GM04504 (cell line): Measurements from ENCODE around the gene ZBTB8OS.
"Not testable (repeated sequence)": the region's sequence is repeated elsewhere in the genome, so short reads cannot be mapped to it uniquely, and the experiment has no call there.

Experiments used
- DNase-seq: peaks from one replicate; pipeline ENCODE4 v3.0.0-alpha.2; 2012; ENCODE audit warnings: low read depth

Gene ZBTB8OS

DNA sequence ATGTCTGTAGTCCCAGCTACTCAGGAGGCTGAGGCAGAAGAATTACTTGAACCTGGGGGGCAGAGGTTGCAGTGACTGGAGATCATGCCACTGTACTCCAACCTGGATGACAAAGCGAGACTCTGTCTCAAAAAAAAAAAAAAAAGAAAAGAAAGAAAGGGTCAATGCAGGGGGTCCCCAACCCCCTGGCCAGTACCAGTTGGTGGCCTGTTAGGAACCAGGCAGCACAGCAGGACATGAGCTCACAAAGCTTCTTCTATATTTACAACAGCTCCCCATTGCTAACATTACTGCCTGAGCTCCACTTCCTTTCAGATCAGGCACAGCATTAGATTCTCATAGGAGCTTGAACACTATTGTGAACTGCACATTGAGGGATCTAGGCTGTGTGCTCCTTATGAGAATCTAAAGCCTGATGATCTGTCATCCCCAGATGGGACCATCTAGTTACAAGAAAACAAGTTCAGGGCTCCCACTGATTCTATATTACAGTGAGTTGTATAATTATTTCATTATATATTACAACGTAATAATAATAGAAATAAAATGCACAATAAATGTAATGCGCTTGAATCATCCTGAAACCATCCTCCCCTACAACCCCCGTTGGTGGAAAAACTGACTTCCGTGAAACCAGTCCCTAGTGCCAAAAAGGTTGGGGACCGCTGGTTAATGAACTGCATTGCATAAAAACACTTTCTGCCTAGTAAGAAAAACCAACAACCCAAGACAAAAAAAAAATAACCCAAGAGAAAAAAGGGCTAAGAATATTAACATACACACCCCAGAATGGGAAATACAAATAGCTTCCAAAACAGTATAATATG, 2.8 kb downstream of the ZBTB8OS start:
- DNase-seq: no peak

DNA sequence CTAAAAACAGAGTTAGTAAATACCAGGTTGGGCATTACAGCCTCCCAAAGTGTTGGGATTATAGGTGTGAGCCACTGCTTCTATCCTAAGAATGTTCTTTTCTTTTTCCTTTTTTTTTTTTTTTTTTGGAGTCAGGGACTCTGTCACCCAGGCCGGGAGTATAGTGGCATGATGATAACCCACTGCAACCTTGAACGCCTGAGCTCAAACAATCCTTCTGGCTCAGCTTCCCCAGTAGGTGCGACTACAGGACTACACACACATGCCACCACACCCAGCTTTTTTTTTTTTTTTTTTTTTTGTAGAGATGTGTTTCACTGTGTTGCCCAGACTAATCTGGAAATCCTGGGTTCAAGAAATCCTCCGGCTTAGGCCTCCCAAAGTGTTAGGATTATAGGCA, 5.9 kb downstream of the ZBTB8OS start:
- DNase-seq: no peak

DNA sequence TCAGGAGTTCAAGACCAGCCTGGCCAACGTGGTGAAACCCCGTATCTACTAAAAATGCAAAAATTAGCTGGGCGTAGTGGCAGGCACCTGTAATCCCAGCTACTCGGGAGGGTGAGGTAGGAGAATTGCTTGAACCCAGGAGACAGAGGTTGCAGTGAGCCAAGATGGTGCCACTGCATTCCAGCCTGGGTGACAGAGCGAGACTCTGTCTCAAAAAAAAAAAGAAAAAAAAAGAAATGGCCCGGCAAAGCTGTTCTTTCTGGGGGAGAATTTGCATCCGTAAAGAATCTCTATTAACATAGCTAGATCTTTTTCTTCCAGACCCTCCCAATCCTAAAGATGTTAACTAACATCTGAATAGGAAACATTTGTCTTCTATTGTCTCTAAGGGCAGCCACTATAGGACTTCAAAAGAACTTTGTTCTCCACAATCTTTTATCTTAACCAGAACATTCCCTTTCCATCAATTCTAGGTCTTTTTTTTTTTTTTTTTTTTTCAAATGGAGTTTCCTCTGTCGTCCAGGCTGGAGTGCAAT, 8.0 kb downstream of the ZBTB8OS start:
- DNase-seq: not testable (repeated sequence)

DNA sequence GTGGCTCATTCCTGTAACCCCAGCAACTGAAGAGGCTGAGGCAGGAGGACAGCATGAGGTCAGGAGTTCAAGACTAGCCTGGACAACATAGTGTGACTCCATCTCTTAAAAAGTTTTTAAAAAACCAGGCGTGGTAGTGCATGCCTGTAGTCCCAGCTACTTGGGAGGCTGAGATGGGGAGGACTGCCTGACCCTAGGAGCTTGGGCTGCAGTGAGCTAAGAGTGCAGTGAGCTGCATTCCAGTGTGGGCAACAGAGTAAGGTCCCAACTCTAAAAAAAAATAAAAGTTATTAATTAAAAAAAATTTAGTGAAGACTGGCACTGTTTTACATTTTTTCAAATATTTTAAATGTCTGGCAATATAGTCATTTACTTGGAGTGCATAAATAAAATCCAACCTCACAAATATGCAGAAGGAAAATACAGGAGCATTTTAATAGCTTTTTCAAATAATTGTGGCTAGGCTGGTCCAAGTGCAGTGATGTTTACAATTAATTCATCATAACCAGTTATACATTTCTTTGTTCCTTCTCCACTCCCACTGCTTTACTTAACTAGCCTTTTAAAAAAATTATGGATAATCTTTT, 10.8 kb downstream of the ZBTB8OS start:
- peak; percentile 10 for DNase-seq

DNA sequence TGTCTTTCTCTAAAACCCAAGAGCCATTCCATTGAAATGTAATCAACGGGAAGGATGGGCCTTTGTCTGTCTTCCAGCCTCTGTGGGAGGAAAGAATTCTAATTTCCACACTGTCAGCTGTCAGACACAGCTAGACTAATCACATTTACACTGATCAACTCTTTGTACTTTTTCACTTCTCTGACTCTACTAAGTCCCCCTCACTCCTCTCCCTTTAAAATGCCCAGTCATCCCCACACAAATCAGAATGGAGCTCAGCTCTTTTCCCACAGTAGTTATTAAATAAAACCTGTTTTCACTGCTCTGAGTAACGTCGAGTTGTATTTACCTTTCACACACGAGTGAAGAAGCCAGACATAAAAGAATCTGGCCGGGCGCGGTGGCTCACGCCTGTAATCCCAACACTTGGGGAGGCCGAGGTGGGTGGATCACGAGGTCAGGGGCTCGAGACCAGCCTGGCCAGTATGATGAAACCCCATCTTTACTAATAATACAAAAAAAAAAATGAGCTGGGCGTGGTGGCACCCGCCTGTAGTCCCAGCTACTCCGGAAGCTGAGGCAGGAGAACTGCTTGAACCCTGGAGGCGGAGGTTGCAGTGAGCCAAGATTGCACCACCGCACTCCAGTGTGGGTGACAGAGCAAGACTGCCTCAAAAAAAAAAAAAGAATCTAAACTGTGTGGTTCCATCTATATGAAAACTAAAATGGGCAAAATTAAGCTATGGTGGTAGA, 13.3 kb downstream of the ZBTB8OS start:
- no peak for DNase-seq

DNA sequence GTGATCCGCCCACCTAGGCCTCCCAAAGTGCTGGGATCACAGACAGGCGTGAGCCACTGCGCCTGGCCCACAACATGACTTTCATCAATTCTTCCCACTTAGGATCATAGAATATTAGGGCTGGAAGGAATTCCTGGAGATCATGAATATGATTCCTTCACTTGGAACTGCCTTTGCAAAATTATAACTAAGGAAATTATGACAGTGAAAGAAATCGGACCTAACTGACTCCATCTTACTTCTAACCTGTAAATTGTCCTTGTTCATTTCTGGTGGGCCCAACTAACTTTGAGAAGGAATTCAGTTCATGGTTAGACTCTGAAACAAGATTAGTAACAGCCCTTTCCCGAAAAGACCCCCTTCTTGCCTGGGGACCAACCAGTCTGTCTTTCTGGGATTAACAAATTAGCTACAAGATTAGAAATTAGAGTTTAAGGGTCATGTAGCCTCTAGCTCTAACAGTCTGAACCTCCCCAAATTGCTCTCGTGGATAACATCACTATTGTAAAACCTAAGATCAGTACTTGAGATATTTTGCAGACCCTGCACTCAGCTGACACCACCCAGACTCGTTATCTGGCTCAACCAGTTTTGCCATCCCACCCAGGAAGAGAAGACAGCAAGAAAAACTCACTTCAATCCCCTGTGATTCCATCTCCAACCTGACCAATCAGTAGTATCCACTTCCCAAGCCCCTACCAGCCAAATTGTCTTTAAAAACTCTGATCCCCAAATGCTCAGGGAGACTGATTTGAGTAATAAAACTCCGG, 14.7 kb downstream of the ZBTB8OS start:
- no peak for DNase-seq

DNA sequence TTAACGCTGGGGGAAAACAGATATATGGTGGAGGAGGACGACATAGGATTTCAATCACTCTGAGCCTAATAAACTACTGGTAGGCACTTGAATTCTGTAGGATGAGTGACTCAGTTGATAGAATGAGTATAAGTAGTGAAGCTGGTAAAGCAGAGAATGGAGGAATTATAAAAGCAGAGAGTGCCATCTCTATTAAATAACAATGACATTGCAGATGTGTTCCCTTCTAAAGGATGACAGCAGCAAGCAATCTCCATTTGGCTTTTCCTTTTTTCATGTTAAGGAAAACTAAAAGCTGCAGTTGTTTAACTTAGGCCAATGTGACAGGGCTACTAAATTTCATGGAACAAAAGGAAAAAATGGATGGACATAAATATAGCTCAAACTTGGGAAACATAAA, 17.5 kb downstream of the ZBTB8OS start:
- DNase-seq: no peak

DNA sequence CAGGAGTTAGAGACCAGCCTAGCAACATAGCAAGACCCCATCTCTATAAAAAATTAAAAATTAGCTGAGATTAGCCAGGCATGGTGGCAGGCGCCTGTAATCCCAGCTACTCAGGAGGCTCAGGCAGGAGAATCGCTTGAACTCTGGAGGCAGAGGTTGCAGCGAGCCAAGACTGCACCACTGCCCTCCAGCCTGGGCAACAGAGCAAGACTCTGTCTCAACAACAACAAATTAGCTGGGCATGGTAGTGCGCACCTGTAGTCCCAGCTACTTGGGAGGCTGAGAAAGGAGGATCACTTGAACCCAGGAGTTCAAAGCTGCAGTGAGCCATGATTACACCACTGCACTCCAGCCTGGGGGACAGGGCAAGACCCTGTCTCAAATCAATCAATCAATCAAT, 20.2 kb downstream of the ZBTB8OS start:
- not testable (repeated sequence) for DNase-seq

DNA sequence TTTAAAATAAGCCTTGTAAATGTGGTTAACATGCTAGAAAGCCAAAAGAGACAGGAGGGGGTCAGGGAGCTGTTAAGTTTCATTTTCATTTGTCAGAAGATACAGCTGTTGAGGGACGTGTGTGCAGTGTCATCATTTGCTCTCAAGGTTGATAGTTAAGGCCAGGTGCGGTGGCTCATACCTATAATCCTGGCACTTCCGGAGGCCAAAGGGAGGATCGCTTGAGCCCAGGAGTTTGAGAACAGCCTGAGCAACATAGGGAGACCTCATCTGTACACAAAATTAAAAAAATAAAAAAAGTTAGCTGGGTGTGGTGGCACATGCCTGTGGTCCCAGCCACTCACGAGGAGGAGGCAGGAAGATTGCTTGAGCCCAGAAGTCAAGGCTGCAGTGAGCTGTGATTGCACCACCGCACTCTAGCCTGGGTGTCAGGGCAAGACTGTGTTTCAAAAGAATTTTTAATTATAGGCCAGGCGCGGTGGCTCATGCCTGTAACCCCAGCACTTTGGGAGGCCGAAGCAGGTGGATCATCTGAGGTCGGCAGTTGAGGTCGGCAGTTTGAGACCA, 22.7 kb downstream of the ZBTB8OS start:
- DNase-seq: no peak

DNA sequence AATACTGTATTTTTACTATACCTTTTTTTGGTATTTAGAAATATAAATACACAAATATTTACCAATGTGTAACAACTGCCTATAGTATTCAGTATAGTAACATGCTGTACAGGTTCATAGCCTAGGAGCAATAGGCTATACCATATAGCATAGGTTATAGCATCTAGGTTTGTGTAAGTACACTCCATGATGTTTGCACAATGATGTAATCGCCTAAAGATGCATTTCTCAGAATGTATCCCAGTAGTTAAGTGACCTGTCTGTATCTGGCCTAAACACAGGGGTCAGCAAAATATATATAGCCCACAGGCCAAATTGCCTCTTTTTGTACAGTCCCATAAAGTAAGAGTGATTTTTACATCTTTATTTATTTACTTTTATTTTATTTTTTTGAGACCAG, 24.2 kb downstream of the ZBTB8OS start:
- no peak for DNase-seq

DNA sequence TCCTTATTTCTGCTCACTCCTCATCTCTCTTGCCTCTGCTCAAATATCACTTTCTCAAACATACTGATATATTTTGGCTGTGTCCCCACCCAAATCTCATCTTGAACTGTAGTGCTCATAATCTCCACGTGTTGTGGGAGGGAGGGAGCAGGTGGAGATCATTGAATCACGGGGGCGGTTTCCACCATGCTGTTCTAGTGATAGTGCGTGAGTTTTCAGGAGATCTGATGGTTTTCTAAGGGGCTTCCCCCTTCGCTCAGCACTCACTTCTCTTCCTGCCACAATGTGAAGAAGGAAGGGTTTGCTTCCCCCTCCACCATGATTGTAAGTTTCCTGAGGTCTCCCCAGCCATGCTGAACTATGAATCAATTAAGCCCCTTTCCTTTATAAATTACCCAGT, 26.6 kb downstream of the ZBTB8OS start:
- DNase-seq: no peak

DNA sequence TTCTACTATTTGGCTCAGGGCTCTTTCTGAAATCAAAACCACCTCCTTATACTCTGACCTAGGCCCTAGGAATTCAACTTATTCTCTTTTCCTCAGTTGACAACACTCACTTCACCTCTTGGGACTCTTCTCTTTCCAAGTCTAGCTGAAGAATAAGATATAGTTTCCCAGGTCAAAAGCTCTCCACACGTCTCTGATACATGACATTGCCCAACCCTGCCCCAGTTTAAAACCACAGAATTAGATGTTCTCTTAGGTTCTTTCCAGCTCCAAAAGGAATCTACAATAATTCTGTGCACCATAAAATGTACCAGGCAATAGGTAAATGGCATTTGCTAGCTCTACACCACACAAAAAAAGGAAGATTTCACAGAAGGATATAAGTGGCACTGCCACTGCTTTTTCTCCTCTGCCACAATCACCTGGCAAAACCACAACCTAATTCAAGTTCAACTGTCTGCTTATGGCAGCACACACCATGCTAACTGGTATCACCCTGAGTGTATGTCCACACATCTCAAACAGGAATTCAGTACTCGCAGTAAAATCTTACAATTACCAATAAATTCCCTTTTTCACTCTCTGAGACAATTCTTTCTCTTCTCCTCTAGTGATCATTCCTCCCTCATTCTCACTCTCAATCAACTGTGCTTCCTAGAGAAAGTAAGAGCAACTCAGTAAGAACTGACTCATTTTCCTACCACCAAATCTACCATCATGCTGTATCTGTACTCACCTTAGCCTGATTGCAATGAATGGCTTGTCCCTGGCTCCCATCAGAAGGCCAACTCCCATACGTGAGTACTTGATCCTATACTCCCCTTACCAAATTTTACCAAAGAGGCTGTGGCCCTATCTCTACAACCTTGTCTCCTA, 27.3 kb downstream of the ZBTB8OS start:
- DNase-seq: no peak

DNA sequence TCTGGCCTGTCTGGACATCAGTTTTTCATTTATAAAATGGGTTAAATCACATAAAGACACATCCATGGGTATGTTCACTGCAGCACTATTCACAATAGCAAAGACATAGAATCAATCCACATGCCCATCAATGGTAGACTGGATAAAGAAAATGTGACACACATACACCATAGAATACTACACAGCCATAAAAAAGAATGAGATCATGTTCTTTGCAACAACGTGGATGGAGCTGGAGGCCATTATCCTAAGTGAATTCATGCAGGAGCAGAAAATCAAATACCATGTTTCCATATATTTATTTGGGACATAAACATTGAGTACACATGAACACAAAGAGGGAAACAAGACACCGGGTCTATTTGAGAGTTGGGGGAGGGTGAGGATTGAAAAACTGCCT, 28.1 kb downstream of the ZBTB8OS start:
- DNase-seq: no peak

DNA sequence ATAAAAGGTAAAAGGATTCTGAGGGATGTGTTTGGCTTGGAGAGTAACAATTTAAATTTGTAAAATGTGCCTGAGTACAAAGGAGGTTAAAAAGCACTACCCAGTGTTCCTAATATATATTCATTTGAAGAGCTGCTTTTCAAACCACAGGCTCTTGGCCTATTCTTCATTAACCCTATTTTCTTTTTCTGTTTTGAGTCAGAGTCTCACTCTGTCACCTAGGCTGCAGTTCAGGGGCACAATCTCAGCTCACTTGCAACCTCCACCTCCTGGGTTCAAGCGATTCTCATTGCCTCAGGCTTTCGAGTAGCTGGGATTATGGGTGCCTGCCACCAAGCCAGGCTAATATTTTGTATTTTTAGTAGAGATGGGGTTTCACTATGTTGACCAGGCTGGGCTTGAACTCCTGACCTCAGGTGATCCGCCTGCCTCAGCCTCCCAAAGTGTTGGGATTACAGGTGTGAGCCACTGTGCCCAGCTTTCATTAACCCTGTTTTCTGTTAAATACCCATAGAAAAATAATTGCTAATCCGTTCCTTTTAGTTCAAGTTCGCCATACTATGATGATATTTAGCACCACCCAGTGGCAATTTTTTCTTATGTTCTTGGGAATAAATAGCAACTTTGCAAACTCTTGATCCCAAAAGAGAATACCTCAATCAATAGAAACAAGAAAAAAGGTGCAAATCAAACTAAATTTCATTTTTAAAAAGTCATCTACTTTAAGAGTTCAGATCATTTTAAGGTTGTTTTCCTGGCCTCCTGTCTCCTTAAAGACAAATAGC, 30.5 kb downstream of the ZBTB8OS start:
- no peak for DNase-seq

DNA sequence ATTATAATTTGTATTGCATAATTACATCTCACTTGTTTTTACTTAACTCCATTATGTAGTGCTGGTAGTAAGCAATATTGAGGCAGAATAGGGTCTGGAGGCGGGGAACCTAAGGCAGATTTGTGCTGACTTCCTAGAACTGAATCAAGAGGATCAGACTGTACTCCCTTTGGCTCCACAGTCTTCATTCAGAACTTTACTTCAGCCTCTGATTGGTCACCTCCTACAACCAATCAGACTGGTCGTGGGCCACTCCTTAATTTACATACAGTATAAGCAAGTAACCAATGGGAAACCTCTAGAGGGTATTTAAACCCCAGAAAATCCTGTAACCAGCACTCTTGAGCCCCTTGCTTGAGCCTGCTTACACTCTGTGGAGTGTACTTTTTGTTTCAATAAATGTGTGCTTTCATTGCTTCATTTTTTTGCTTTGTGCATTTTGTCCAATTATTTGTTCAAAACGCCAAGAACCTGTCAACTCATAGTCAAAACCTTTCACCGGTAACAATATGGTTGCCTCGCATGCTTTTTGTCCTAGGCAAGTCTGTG, 31.6 kb downstream of the ZBTB8OS start:
- no peak for DNase-seq

DNA sequence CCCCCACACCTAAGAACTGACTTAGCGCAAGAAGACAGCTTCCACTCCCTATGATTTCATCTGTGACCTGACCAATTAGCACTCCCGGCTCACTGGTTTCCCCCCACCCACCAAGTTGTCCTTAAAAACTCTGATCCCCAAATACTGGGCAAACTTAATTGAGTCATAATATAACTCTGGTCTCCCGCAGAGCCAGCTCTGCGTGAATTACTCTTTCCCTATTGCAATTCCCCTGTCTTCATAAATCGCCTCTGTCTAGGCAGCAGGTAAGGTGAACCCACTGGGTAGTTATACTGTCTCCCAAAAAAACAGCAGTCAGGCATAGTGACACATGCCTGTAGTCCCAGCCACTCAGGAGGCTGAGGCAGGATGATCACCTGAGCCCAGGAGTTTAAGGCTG, 36.9 kb downstream of the ZBTB8OS start:
- no peak for DNase-seq

DNA sequence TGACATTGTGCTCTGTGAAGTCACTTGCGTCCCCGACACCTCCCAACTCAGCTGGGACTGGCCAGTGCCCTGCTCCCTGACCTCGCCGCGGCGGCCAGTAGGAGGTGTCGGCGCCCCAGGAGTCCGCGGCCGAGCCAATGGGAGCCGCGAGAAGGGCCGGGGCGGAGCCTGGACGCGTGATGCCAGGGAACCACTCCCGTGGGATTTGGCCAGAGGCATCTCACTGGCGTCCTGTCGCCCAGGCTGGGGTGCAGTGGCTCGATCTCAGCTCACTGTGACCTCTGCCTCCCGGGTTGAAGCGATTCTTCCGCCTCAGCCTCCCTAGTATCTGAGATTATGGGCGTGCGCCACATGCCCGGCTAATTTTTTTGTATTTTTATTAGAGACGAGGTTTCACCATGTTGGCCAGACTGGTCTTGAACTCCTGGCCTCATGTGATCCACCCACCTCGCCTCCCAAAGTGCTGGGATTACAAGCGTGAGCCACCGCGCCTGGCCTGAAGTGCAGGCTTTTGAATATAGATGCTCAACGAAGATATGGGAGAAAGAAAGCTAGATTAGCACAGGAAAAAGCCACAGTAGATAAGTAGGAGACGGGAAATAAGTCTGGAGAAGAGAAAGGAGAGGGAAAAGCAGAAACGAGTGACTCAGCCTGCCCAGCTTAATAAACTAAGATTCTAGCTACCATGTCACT, 38.0 kb downstream of the ZBTB8OS start:
- peak; percentile 66 for DNase-seq

DNA sequence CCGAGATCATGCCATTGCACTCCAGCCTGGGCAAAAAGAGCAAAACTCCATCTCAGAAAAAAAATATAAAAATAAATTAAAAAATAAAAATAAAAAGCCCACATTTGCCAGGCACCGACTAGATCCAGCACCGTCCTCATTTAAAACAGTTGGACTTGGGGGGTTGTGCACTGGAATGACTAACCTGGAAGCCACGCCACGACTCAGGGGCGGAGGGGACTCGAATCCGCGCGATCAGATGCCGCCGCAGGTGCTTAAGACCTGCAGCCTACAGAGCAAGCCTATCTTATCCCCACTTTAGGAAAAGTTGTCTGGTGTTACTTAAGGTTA, 38.5 kb downstream of the ZBTB8OS start:
- no peak for DNase-seq

DNA sequence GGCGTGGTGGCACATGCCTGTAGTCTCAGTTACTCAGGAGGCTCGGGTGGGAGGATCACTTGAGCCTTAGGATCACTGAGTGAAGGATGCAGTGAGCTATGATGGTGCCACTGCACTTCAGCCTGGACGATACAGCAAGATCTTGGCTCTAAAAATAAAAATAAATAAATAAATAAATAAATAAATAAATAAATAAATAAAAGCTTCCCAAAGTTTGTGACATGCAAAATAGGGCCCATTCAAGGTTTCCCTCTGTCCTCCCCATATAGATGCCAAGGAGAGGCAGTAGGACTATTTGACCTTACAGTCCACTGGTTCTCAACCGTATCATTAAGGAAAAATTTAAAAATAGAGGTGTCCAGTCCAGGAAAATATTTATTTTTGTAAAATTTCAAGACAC, 41.2 kb downstream of the ZBTB8OS start:
- DNase-seq: no peak
